HUES48 (cell line): ENCODE measurements around the gene GOLT1B.

ENCODE experiments used
- H3K27ac ChIP-seq: one replicate; pipeline ENCODE4 v1.7.0; 2013; ENCODE audit warnings: low read depth, low read length, inconsistent platforms
- H3K27me3 ChIP-seq: 2 replicates; pipeline ENCODE4 v1.6.1; 2013; ENCODE audit warnings: mild to moderate bottlenecking, low read length; ENCODE audit not compliant: control insufficient read depth, insufficient read depth
- H3K36me3 ChIP-seq: 2 replicates; pipeline ENCODE4 v1.6.1; 2013; ENCODE audit warnings: low read length; ENCODE audit not compliant: control insufficient read depth, insufficient read depth
- H3K4me1 ChIP-seq: 2 replicates; pipeline ENCODE4 v1.6.1; 2013; ENCODE audit warnings: mild to moderate bottlenecking, low read length; ENCODE audit not compliant: control insufficient read depth, insufficient read depth
- H3K4me3 ChIP-seq: 2 replicates; pipeline ENCODE4 v1.5.1; 2013; ENCODE audit warnings: mild to moderate bottlenecking, low read depth, low read length
- H3K9ac ChIP-seq: 2 replicates; pipeline ENCODE4 v1.6.1; 2013; ENCODE audit warnings: mild to moderate bottlenecking, low read depth, low read length, moderate library complexity
- H3K9me3 ChIP-seq: 2 replicates; pipeline ENCODE4 v1.6.1; 2013; ENCODE audit warnings: low read length; ENCODE audit not compliant: control insufficient read depth, insufficient read depth

GOLT1B gene

DNA sequence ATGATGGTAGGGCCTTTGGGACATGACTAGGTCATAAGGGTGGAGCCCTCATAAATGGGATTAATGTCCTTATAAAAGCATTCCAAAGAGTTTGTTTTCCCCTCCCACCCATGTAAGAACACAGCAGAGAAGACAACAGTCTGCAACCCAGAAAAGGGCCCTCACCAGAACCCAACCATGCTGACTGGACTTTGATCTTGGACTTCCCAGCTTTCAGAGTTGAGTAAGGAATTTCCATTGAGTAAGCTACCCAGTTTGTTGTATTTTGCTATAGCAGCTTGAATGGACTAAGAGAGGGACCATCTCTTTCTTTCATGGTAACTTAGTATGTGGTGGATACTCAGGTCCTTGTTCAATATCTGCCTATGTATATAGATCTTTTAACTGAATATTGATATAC lies 21.6 kb downstream of the GOLT1B start:
- no peak overlapping the region for H3K9ac ChIP-seq
- no peak overlapping the region for H3K4me3 ChIP-seq
- no peaks in the 10 kb centered on the region for H3K36me3 ChIP-seq
- peaks cover 27% of the 10 kb centered on the region for H3K27me3 ChIP-seq
- 0 out of 2 replicates have a peak, but pooled peaks cover 5% of the 10 kb centered on the region for H3K4me1 ChIP-seq
- no peaks in the 10 kb centered on the region for H3K9me3 ChIP-seq
- H3K27ac ChIP-seq = no peak overlapping the region

- H3K4me3 ChIP-seq = peak within 1 kb of the TSS; percentile 86
- no peaks in the 10 kb centered on the region for H3K36me3 ChIP-seq
- H3K9me3 ChIP-seq = no peaks in the 10 kb centered on the region
- no peak within 1 kb of the TSS for H3K27ac ChIP-seq
- peaks cover 56% of the 10 kb centered on the region for H3K27me3 ChIP-seq
- no peak within 1 kb of the TSS for H3K9ac ChIP-seq
- 0 out of 2 replicates have a peak, but pooled peaks cover 5% of the 10 kb centered on the region for H3K4me1 ChIP-seq
Observed at GRCh38 chr12:21526053-21526452, 24.5 kb downstream of the GOLT1B start, which contains the start of gene SPX. TSS of gene SPX (plus strand) at chr12:21526296. CDS start at chr12:21526473, 177 bp downstream.

DNA sequence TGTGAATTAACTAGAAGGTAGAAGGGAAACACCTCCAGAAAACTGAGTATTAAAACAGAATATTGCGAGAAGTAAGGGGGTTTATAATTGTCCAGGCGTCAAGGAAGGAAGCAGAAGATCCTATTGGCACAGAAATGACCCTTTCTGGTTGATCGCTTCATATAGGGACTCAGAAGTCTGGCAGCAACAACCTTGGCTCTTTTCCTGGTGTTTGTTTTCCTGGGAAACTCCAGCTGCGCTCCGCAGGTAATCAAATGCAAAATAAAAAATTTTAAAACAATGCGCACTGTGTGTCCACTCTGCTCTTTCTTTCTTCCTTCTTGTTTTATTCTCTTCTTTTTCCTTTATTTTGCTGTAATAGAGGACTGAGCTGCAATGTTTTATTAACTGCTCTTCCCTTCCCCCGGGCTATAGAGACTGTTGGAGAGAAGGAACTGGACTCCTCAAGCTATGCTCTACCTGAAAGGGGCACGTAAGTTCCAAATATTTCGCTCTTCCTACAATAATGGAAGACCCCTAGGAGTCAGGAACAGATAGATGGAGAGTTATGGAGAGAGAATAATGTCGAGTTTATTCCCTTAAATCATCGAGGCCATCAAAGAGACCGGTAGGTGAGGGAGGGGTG lies 25.2 kb downstream of the GOLT1B start:
- no peak overlapping the region for H3K9ac ChIP-seq
- H3K4me1 ChIP-seq = 0 out of 2 replicates have a peak, but pooled peaks cover 5% of the 10 kb centered on the region
- H3K27me3 ChIP-seq = peaks cover 64% of the 10 kb centered on the region
- H3K36me3 ChIP-seq = no peaks in the 10 kb centered on the region
- H3K4me3 ChIP-seq = peak overlapping the region; percentile 86
- H3K27ac ChIP-seq = no peak overlapping the region
- H3K9me3 ChIP-seq = no peaks in the 10 kb centered on the region

DNA sequence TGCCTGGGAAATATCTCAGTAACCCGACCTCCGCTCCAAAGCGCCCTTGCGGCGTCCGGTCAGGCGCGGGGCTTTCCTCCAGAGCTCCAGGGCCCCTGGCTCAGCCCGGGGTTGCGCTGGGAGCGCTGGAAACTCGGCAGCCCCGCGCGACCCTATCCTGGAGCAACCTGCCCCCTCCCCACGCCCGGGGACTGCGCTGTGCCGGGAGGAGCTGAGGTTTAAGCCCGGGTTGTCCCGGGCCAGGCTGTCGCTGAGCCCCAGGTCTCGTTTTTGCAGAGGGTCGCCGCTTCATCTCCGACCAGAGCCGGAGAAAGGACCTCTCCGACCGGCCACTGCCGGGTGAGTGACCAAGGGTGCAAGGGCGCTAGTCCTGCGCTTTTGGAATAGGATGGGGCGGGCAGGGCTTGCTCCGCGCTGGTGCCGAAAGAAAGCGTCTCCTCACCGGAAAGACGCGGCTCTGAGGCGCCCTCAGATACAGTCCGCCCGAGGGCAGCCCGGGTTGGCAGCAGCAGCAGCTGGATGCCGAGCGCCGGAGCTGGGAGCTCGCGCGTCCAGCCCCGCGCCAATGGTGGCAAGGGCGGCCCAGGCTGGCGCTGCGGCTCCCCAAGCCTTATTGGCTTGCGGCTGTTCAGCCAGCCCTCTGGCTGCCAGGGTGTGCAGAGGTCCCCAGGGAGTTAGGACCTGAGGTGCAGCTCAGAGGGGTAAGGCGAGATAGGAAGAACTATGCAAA lies 26.0 kb downstream of the GOLT1B start:
- Histone ChIP-seq H3K27me3 (peaks cover 68% of the 10 kb centered on the region), H3K4me1 (0 out of 2 replicates have a peak, but pooled peaks cover 5% of the 10 kb centered on the region), H3K36me3 (no peaks in the 10 kb centered on the region), H3K4me3 (peak overlapping the region; percentile 86), H3K9ac (peak overlapping the region; percentile 48; the same call in 1 of the 2 replicates), H3K9me3 (no peaks in the 10 kb centered on the region), H3K27ac (no peak overlapping the region)

DNA sequence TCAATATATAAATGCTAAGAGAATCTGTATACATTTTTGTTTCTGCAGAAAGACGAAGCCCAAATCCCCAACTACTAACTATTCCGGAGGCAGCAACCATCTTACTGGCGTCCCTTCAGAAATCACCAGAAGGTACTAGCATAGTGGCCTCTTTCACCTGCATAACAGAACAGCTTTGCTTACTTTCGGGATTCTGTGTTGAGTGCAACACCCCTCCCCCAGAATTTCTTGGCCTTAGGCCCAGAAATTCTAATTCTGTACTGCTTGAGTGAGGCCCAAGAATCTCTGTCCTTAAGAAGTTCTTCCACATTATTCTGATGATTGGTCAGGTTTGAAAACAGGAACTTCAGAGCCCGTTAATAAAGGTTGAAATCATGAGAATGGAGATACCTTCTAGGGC lies 27.4 kb downstream of the GOLT1B start:
- Histone ChIP-seq H3K27me3 (peaks cover 68% of the 10 kb centered on the region), H3K27ac (no peak overlapping the region), H3K9me3 (no peaks in the 10 kb centered on the region), H3K4me3 (no peak overlapping the region), H3K9ac (no peak overlapping the region), H3K36me3 (no peaks in the 10 kb centered on the region), H3K4me1 (0 out of 2 replicates have a peak, but pooled peaks cover 5% of the 10 kb centered on the region)

DNA sequence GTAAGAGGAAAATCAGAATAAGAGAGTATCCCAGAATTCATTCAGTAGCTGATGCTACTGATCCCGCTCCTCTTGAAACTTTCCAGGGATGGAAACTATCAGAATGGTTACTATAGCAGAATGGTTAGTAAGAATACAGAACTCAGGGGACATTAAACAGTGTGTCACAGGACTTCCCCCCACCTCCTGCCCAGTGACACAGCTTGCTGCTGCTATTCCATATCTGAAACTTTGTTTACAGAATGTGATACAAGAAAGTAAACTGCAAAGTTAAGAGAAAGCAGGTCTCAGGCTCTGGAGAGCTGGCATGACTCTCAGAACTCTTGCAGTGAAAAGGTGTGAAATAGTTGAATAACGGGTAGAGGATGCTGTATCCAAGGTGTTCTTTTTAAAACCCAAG lies 27.9 kb downstream of the GOLT1B start:
- H3K4me1 ChIP-seq = 0 out of 2 replicates have a peak, but pooled peaks cover 5% of the 10 kb centered on the region
- no peak overlapping the region for H3K27ac ChIP-seq
- no peaks in the 10 kb centered on the region for H3K36me3 ChIP-seq
- no peak overlapping the region for H3K4me3 ChIP-seq
- no peak overlapping the region for H3K9ac ChIP-seq
- H3K9me3 ChIP-seq = no peaks in the 10 kb centered on the region
- peaks cover 68% of the 10 kb centered on the region for H3K27me3 ChIP-seq

DNA sequence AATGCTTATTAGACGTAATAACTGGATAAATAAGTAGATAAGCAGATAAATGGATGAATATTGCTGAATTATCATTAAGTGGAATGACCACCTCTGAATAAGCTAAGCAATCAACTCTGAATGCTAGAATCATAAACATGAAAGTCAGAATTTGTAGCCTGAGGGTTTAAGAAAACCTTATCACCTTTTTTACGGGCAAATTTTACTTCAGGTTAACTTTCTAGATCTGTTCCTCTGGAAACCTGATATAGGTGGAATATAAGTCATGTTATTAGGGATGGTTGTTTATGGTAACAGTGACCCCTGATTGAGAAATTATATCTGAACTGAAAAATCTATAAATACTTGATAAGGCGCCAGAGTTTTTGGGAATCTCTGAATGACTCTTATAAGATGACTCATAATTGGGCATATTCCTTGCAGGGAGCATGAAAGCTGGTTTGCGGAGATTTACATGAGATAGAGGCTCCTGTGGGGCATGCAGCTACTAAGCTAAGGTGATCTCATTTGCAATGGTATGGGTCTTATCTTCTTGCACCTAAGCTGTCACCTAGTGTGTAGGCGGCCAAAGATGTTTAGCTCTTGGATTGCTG lies 36.6 kb downstream of the GOLT1B start:
- no peak overlapping the region for H3K27ac ChIP-seq
- H3K36me3 ChIP-seq = no peaks in the 10 kb centered on the region
- H3K9me3 ChIP-seq = no peaks in the 10 kb centered on the region
- no peak overlapping the region for H3K9ac ChIP-seq
- H3K4me1 ChIP-seq = peaks cover 4% of the 10 kb centered on the region; the same call in 1 of the 2 replicates
- no peaks in the 10 kb centered on the region for H3K27me3 ChIP-seq
- no peak overlapping the region for H3K4me3 ChIP-seq

GRCh38 chr12:21539797-21540196 lies 38.2 kb downstream of the GOLT1B start:
- Histone ChIP-seq H3K4me3 (no peak overlapping the region), H3K9me3 (no peaks in the 10 kb centered on the region), H3K27me3 (no peaks in the 10 kb centered on the region), H3K36me3 (no peaks in the 10 kb centered on the region), H3K4me1 (peaks cover 4% of the 10 kb centered on the region; the same call in 1 of the 2 replicates), H3K9ac (no peak overlapping the region), H3K27ac (no peak overlapping the region)

- Histone ChIP-seq H3K27ac (no peak overlapping the region), H3K4me1 (peaks cover 7% of the 10 kb centered on the region), H3K9ac (no peak overlapping the region), H3K36me3 (no peaks in the 10 kb centered on the region), H3K4me3 (no peak overlapping the region), H3K9me3 (no peaks in the 10 kb centered on the region), H3K27me3 (no peaks in the 10 kb centered on the region)
Observed at GRCh38 chr12:21541773-21542172, 40.2 kb downstream of the GOLT1B start.

DNA sequence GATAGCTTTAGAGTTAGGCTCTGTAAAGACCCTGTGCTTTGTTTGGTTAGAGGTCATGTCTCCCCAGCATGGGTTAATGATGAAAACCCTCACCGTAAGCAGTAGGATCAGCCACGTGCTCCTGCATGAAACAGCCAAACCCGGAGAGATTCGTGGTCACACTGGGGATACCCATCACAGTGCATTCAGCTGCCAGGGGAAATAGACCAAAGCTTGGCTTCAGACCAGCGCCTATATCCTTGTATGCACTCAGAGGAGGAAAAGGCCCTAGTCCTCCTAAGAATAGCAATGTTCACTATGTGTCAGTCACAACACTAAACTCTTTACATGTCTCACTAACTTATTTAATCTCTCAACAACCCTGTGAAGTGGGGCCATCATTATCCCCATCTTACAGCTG lies 40.8 kb downstream of the GOLT1B start:
- H3K27ac ChIP-seq = no peak overlapping the region
- no peaks in the 10 kb centered on the region for H3K9me3 ChIP-seq

GRCh38 chr12:21543151-21543550 lies 41.6 kb downstream of the GOLT1B start:
- Histone ChIP-seq H3K4me3 (no peak overlapping the region), H3K4me1 (peaks cover 7% of the 10 kb centered on the region), H3K27me3 (no peaks in the 10 kb centered on the region), H3K9me3 (no peaks in the 10 kb centered on the region), H3K36me3 (no peaks in the 10 kb centered on the region), H3K27ac (no peak overlapping the region), H3K9ac (no peak overlapping the region)

More for the DNA sequence above, 40.8 kb downstream of the GOLT1B start:
- no peak overlapping the region for H3K9ac ChIP-seq
- no peak overlapping the region for H3K4me3 ChIP-seq
- H3K36me3 ChIP-seq = no peaks in the 10 kb centered on the region
- H3K4me1 ChIP-seq = peaks cover 7% of the 10 kb centered on the region
- no peaks in the 10 kb centered on the region for H3K27me3 ChIP-seq
